WTC11 (cell line): ENCODE data around the gene SLC27A4. TPM values are rescaled to one million over a fixed set of nuclear protein-coding genes. Genes with fewer than 3 reads are reported as not detected.

Experiments
- ATAC-seq: fragments of 200-7000 bp; cut with Tn5 transposase; 2 replicates; pipeline ENCODE4 v1.10.0; 2021; ENCODE audit warnings: mild to moderate bottlenecking, moderate library complexity
- CTCF ChIA-PET: fragments of 300-600 bp; sonication (Branson Sonifier 250); formaldehyde crosslinking; loops from one replicate; lab custom pipeline; 2021; ENCODE audit warnings: antibody characterized with exemption; lab: Charles Lee
- POLR2A ChIA-PET: fragments of 350-600 bp; sonication (Branson Sonifier 250); formaldehyde crosslinking; loops from one replicate; lab custom pipeline; 2021; ENCODE audit warnings: antibody characterized with exemption; lab: Charles Lee
- DNase-seq: peaks from one replicate; pipeline ENCODE4 v3.0.0; 2021; ENCODE audit warnings: low spot score
- H3K27ac Mint-ChIP-seq: 2 replicates; pipeline ENCODE4 v1.8.0; 2021; ENCODE audit warnings: mixed read lengths
- H3K27me3 Mint-ChIP-seq: 2 replicates; pipeline ENCODE4 v1.8.0; 2021; ENCODE audit warnings: low read depth, mild to moderate bottlenecking, moderate library complexity, mixed read lengths
- H3K36me3 Mint-ChIP-seq: 2 replicates; pipeline ENCODE4 v1.8.0; 2021; ENCODE audit warnings: mixed read lengths
- H3K4me1 Mint-ChIP-seq: 2 replicates; pipeline ENCODE4 v1.8.0; 2022; ENCODE audit warnings: mixed read lengths
- H3K4me3 Mint-ChIP-seq: 2 replicates; pipeline ENCODE4 v1.8.0; 2021; ENCODE audit warnings: mild to moderate bottlenecking, moderate library complexity, mixed read lengths
- H3K9me3 Mint-ChIP-seq: 2 replicates; pipeline ENCODE4 v1.8.0; 2021; ENCODE audit warnings: mixed read lengths
- ATF1 ChIP-seq: sonication (generic); formaldehyde crosslinking; IDR thresholded peaks from 2 replicates; pipeline ENCODE4 v1.8.1; 2023; ENCODE audit warnings: mild to moderate bottlenecking, moderate library complexity, missing genetic modification reagents
- CBFB ChIP-seq: sonication (generic); formaldehyde crosslinking; IDR thresholded peaks from 2 replicates; pipeline ENCODE4 v1.8.1; 2022; ENCODE audit warnings: mild to moderate bottlenecking, low read depth, missing genetic modification reagents
- ELF4 ChIP-seq: sonication (generic); formaldehyde crosslinking; IDR thresholded peaks from 2 replicates; pipeline ENCODE4 v1.8.1; 2022; ENCODE audit warnings: low read depth, mild to moderate bottlenecking, moderate library complexity, missing genetic modification reagents
- GRHL2 ChIP-seq: fragments of 250-450 bp; sonication (Bioruptor Pico); IDR thresholded peaks from 2 replicates; pipeline ENCODE4 v1.8.0; 2022; ENCODE audit warnings: mild to moderate bottlenecking, moderate library complexity; ENCODE audit not compliant: insufficient replicate concordance, severe bottlenecking
- JUN ChIP-seq: sonication (generic); formaldehyde crosslinking; IDR thresholded peaks from 2 replicates; pipeline ENCODE4 v1.8.0; 2023; ENCODE audit warnings: mild to moderate bottlenecking, missing genetic modification reagents
- NFATC4 ChIP-seq: fragments of 250-450 bp; sonication (Bioruptor Pico); IDR thresholded peaks from 2 replicates; pipeline ENCODE4 v1.9.0; 2021; ENCODE audit warnings: mild to moderate bottlenecking
- NFYB ChIP-seq: sonication (generic); formaldehyde crosslinking; conservative IDR thresholded peaks from 2 replicates; pipeline ENCODE4 v1.8.0; 2022; ENCODE audit warnings: low read depth, missing genetic modification reagents
- NR2C2 ChIP-seq: sonication (generic); formaldehyde crosslinking; IDR thresholded peaks from 2 replicates; pipeline ENCODE4 v1.8.0; 2022; ENCODE audit warnings: mild to moderate bottlenecking, missing genetic modification reagents
- OVOL2 ChIP-seq: fragments of 250-450 bp; sonication (Bioruptor Pico); IDR thresholded peaks from 2 replicates; pipeline ENCODE4 v1.9.0; 2021; ENCODE audit warnings: mild to moderate bottlenecking, borderline replicate concordance
- RELA ChIP-seq: sonication (generic); formaldehyde crosslinking; IDR thresholded peaks from 2 replicates; pipeline ENCODE4 v1.8.1; 2022; ENCODE audit warnings: missing genetic modification reagents, mild to moderate bottlenecking, borderline replicate concordance
- RORB ChIP-seq: fragments of 250-450 bp; sonication (Bioruptor Pico); IDR thresholded peaks from 2 replicates; pipeline ENCODE4 v1.9.0; 2021; ENCODE audit warnings: mild to moderate bottlenecking
- SMAD3 ChIP-seq: sonication (generic); formaldehyde crosslinking; IDR thresholded peaks from 2 replicates; pipeline ENCODE4 v1.8.0; 2022; ENCODE audit warnings: missing genetic modification reagents, mild to moderate bottlenecking, borderline replicate concordance
- SOX15 ChIP-seq: fragments of 250-450 bp; sonication (Bioruptor Pico); IDR thresholded peaks from 2 replicates; pipeline ENCODE4 v1.9.0; 2021; ENCODE audit warnings: mild to moderate bottlenecking
- TEAD4 ChIP-seq: sonication (generic); formaldehyde crosslinking; IDR thresholded peaks from 2 replicates; pipeline ENCODE4 v1.8.0; 2022; ENCODE audit warnings: mild to moderate bottlenecking, missing genetic modification reagents
- total RNA-seq: library from RNA; stranded (reverse); gene quantifications from 3 replicates; pipeline ENCODE4 v1.2.3, GENCODE V29; 2021
- TF ChIP-seq, protein P1 (sequence below): sonication (generic); formaldehyde crosslinking; IDR thresholded peaks from 2 replicates; pipeline ENCODE4 v1.8.1; 2022; ENCODE audit warnings: missing genetic modification reagents, borderline replicate concordance
- TF ChIP-seq, protein P2 (sequence below): fragments of 250-450 bp; sonication (Bioruptor Pico); conservative IDR thresholded peaks from 2 replicates; pipeline ENCODE4 v1.9.0; 2021; ENCODE audit warnings: mild to moderate bottlenecking
- TF ChIP-seq, protein P3 (sequence below): sonication (generic); formaldehyde crosslinking; IDR thresholded peaks from 2 replicates; pipeline ENCODE4 v1.8.1; 2023; ENCODE audit warnings: mild to moderate bottlenecking, moderate library complexity, missing genetic modification reagents
- TF ChIP-seq, protein P4 (sequence below): sonication (generic); formaldehyde crosslinking; IDR thresholded peaks from 2 replicates; pipeline ENCODE4 v1.8.0; 2022; ENCODE audit warnings: mild to moderate bottlenecking, missing genetic modification reagents
- TF ChIP-seq, protein P5 (sequence below): fragments of 250-450 bp; sonication (Bioruptor Pico); IDR thresholded peaks from 2 replicates; pipeline ENCODE4 v1.8.0; 2021; ENCODE audit warnings: mild to moderate bottlenecking
- TF ChIP-seq, protein P6 (sequence below): sonication (generic); formaldehyde crosslinking; IDR thresholded peaks from 2 replicates; pipeline ENCODE4 v1.8.0; 2023; ENCODE audit warnings: missing genetic modification reagents
- TF ChIP-seq, protein P7 (sequence below): sonication (generic); formaldehyde crosslinking; IDR thresholded peaks from 2 replicates; pipeline ENCODE4 v1.8.1; 2022; ENCODE audit warnings: mild to moderate bottlenecking, missing genetic modification reagents, moderate library complexity, borderline replicate concordance

Gene SLC27A4
- total RNA-seq, 1 experiment from 2014 or later: 23.8 TPM

DNA sequence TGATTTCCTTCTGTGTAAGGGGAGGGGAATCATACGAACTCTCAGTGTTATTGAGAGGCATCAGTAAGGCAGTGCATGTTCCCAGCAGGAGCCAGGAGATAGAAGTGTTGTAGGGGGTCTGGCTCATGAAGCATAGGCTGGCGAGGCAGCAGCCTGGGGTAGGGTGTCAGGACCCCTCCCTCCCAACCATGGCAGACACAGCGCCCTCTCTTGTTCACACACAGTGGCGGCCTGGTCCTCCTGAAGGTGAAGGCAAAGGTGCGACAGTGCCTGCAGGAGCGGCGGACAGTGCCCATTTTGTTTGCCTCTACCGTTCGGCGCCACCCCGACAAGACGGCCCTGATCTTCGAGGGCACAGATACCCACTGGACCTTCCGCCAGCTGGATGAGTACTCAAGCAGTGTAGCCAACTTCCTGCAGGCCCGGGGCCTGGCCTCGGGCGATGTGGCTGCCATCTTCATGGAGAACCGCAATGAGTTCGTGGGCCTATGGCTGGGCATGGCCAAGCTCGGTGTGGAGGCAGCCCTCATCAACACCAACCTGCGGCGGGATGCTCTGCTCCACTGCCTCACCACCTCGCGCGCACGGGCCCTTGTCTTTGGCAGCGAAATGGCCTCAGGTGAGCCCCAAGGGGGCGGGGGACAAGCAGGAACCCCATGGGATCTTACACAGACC, 4.7 kb downstream of the SLC27A4 start (continued):
- TF ChIP-seq, protein P1, sequence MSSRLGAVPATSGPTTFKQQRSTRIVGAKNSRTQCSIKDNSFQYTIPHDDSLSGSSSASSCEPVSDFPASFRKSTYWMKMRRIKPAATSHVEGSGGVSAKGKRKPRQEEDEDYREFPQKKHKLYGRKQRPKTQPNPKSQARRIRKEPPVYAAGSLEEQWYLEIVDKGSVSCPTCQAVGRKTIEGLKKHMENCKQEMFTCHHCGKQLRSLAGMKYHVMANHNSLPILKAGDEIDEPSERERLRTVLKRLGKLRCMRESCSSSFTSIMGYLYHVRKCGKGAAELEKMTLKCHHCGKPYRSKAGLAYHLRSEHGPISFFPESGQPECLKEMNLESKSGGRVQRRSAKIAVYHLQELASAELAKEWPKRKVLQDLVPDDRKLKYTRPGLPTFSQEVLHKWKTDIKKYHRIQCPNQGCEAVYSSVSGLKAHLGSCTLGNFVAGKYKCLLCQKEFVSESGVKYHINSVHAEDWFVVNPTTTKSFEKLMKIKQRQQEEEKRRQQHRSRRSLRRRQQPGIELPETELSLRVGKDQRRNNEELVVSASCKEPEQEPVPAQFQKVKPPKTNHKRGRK (CRISPR knock-in tag): no peak
- TF ChIP-seq, protein P2, sequence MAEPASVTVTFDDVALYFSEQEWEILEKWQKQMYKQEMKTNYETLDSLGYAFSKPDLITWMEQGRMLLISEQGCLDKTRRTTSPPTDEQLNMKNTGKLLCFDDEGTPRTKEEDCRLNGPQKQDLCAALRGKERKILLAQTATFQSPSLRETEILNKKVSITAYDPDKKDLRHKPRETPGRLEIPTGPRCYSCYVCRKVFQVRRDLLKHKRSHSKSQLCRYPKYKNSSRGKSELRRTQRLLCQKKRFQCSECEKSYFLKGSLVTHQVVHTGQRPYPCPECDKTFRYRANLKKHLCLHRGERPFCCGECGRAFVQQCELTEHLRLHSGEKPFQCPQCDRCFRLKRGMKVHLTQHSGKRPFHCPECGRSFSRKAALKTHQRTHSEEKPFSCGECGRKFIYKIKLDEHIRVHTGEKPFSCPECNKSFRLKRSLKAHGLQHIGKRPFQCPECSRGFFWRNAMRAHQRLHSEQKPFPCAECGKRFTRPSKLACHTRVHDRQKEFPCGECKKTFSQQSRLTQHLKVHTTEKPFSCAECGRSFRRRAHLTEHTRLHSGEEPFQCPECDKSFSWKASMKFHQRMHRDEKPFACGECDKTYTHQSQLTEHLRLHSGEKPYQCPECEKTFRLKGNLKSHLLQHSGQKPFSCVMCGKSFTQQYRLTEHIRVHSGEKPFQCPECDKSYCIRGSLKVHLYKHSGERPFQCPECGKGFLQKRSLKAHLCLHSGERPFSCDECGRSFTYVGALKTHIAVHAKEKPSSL (CRISPR knock-in tag): no peak
- TF ChIP-seq OVOL2 (CRISPR knock-in tag): no peak

DNA sequence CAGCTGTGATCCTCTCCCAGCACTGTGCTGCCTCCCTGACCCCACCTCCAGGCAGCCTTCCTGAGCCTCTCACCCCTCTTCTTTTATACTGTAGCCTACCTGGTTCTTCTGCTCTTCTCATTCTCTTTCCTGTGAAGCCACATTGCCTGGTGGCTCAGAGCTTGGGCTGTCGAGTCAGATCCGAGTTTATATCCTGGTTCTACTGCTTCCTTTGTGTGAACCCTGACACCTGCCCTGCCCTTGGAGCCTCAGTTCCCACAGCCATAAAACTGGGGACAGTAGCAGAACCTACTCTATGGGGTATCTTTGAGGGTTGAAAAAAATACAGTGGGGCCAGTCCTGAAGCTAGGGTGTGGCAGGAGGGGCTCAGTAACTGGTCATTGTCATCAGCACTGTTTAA, 8.8 kb downstream of the SLC27A4 start:
- H3K27ac Mint-ChIP-seq: no peak overlapping the region
- H3K36me3 Mint-ChIP-seq: peaks cover 21% of the 10 kb centered on the region
- ChIA-PET CTCF (interaction anchor here (0.8 to 1.6 kb wide), 4 partner anchors 13 to 89 kb away, joined by 3 to 5 read pairs (median 4); no protein-coding TSS in a partner anchor), POLR2A (no interaction called here)
- no peak for DNase-seq
- no peaks in the 10 kb centered on the region for H3K27me3 Mint-ChIP-seq
- no peaks in the 10 kb centered on the region for H3K9me3 Mint-ChIP-seq
- H3K4me1 Mint-ChIP-seq: no peaks in the 10 kb centered on the region
- no peak overlapping the region for H3K4me3 Mint-ChIP-seq
- TF ChIP-seq RELA (CRISPR knock-in tag) (no peak), ATF1 (no peak), GRHL2 (no peak), NFYB (no peak), CBFB (CRISPR knock-in tag) (no peak), SMAD3 (CRISPR knock-in tag) (no peak), SOX15 (CRISPR knock-in tag) (no peak), NR2C2 (CRISPR knock-in tag) (no peak), JUN (CRISPR knock-in tag) (no peak), TEAD4 (CRISPR knock-in tag) (no peak), ELF4 (CRISPR knock-in tag) (no peak), RORB (CRISPR knock-in tag) (no peak), NFATC4 (CRISPR knock-in tag) (no peak)
- TF ChIP-seq, protein P3, sequence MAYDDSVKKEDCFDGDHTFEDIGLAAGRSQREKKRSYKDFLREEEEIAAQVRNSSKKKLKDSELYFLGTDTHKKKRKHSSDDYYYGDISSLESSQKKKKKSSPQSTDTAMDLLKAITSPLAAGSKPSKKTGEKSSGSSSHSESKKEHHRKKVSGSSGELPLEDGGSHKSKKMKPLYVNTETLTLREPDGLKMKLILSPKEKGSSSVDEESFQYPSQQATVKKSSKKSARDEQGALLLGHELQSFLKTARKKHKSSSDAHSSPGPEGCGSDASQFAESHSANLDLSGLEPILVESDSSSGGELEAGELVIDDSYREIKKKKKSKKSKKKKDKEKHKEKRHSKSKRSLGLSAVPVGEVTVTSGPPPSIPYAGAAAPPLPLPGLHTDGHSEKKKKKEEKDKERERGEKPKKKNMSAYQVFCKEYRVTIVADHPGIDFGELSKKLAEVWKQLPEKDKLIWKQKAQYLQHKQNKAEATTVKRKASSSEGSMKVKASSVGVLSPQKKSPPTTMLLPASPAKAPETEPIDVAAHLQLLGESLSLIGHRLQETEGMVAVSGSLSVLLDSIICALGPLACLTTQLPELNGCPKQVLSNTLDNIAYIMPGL (CRISPR knock-in tag): no peak
- TF ChIP-seq, protein P4, sequence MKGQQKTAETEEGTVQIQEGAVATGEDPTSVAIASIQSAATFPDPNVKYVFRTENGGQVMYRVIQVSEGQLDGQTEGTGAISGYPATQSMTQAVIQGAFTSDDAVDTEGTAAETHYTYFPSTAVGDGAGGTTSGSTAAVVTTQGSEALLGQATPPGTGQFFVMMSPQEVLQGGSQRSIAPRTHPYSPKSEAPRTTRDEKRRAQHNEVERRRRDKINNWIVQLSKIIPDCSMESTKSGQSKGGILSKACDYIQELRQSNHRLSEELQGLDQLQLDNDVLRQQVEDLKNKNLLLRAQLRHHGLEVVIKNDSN (CRISPR knock-in tag): no peak
- TF ChIP-seq, protein P5, sequence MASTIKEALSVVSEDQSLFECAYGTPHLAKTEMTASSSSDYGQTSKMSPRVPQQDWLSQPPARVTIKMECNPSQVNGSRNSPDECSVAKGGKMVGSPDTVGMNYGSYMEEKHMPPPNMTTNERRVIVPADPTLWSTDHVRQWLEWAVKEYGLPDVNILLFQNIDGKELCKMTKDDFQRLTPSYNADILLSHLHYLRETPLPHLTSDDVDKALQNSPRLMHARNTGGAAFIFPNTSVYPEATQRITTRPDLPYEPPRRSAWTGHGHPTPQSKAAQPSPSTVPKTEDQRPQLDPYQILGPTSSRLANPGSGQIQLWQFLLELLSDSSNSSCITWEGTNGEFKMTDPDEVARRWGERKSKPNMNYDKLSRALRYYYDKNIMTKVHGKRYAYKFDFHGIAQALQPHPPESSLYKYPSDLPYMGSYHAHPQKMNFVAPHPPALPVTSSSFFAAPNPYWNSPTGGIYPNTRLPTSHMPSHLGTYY (CRISPR knock-in tag): no peak
- TF ChIP-seq, protein P6, sequence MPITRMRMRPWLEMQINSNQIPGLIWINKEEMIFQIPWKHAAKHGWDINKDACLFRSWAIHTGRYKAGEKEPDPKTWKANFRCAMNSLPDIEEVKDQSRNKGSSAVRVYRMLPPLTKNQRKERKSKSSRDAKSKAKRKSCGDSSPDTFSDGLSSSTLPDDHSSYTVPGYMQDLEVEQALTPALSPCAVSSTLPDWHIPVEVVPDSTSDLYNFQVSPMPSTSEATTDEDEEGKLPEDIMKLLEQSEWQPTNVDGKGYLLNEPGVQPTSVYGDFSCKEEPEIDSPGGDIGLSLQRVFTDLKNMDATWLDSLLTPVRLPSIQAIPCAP (CRISPR knock-in tag): no peak
- TF ChIP-seq, protein P7, sequence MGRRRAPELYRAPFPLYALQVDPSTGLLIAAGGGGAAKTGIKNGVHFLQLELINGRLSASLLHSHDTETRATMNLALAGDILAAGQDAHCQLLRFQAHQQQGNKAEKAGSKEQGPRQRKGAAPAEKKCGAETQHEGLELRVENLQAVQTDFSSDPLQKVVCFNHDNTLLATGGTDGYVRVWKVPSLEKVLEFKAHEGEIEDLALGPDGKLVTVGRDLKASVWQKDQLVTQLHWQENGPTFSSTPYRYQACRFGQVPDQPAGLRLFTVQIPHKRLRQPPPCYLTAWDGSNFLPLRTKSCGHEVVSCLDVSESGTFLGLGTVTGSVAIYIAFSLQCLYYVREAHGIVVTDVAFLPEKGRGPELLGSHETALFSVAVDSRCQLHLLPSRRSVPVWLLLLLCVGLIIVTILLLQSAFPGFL (CRISPR knock-in tag): no peak
- TF ChIP-seq, all 79 proteins: peak for 0
- no peak for ATAC-seq
